HEK293T (cell line): ENCODE results near the gene CALML5.

Source experiments
- ELF4 ChIP-seq: fragments of 450-650 bp; IDR thresholded peaks from 2 replicates; pipeline ENCODE4 v1.6.1; 2017; ENCODE audit warnings: antibody characterized with exemption
- FOXM1 ChIP-seq: fragments of 450-650 bp; IDR thresholded peaks from 2 replicates; pipeline ENCODE4 v1.6.1; 2017; ENCODE audit warnings: mild to moderate bottlenecking, borderline replicate concordance
- NFRKB ChIP-seq: fragments of 450-650 bp; IDR thresholded peaks from 2 replicates; pipeline ENCODE4 v1.6.1; 2016; ENCODE audit warnings: mild to moderate bottlenecking, moderate library complexity
- SP1 ChIP-seq: fragments of 450-650 bp; IDR thresholded peaks from 2 replicates; pipeline ENCODE4 v1.6.1; 2017
- SUZ12 ChIP-seq: fragments of 450-650 bp; IDR thresholded peaks from 2 replicates; pipeline ENCODE4 v1.6.1; 2016; ENCODE audit warnings: mild to moderate bottlenecking
- ZNF384 ChIP-seq: fragments of 450-650 bp; IDR thresholded peaks from 2 replicates; pipeline ENCODE4 v1.6.1; 2016

- TF ChIP-seq SUZ12 (no peak), FOXM1 (no peak), ZNF384 (no peak), SP1 (no peak), ELF4 (no peak), NFRKB (no peak)
Measured at GRCh38 chr10:5496261-5497250, 2.8 kb downstream of the CALML5 start.
